Stimulated activated naive CD4-positive, alpha-beta T cell treated with Interleukin-2 at 50 U/mL for 16 hours (primary cell): Measurements from ENCODE around the gene CTTN.
"Not testable (repeated sequence)": the region's sequence is repeated elsewhere in the genome, so short reads cannot be mapped to it uniquely, and the experiment has no call there.

Source experiments
- DNase-seq: peaks from one replicate; lab custom pipeline; 2025; lab: John Stamatoyannopoulos, UW

CTTN gene

DNA sequence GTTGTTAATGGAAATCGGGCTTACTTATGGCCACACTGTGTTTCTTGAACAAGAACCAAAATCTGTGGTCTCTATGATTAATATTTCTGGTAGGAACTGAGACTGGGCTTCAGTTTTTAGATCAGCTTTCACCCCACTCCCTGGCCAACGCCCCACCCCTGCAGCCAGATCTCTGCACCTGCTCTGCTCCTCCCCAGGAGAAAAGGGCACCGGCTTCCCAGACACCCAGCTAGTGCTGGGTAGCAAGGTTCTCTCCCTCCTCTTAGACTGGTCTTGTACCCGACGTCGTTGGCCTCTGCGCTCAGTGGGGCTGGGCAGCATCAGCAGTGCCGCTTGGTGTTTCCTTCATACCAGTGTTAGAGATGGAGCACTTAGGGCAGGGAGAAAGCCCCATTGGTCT lies 17.0 kb upstream of the CTTN start:
- DNase-seq, result no peak

DNA sequence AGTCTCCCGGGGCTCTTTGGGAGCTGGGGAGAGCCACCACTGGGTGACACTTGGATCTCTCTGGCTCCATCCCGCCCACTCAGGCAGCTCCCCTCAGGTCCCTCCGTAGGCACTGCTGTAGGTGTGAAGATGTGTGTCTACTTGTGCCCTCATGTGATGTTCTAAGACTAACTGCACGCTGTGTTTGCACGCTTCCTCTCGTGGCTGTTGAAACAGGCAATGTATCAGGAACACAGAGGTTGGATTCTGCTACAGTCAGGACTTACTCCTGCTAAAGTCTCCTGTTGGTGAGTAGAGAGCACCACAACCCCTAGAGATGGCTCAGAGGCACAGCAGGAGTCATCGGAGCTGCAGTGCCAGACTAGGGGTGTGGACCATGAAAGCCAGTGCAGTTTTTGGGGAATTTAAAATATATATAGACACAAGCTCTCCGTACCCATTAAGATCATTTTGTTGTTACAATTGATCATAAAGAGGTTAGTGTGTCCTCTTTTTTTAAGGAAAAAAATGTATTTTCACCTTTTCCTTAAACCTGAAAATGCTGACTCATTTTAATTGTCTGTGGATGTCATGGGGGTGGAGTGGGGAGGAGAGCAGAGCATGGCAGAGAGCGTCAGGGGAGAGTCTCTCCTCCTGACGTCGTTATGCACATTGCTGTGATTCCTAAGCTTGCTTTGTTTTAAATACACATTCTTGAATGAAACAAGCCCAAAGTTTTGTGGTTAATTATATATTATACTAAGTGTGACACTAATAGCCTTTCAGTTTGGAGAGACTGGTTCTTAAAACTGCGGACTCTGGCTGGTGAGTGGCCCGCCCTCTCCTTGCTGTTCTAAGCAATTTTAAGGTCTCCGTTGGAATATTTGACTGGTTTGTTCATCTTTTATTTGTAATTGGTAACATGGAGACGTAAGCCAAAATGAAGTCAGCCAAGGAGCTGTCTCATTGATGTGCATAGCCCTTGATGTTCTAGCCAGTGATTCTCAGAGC lies 16.2 kb upstream of the CTTN start:
- no peak for DNase-seq

DNA sequence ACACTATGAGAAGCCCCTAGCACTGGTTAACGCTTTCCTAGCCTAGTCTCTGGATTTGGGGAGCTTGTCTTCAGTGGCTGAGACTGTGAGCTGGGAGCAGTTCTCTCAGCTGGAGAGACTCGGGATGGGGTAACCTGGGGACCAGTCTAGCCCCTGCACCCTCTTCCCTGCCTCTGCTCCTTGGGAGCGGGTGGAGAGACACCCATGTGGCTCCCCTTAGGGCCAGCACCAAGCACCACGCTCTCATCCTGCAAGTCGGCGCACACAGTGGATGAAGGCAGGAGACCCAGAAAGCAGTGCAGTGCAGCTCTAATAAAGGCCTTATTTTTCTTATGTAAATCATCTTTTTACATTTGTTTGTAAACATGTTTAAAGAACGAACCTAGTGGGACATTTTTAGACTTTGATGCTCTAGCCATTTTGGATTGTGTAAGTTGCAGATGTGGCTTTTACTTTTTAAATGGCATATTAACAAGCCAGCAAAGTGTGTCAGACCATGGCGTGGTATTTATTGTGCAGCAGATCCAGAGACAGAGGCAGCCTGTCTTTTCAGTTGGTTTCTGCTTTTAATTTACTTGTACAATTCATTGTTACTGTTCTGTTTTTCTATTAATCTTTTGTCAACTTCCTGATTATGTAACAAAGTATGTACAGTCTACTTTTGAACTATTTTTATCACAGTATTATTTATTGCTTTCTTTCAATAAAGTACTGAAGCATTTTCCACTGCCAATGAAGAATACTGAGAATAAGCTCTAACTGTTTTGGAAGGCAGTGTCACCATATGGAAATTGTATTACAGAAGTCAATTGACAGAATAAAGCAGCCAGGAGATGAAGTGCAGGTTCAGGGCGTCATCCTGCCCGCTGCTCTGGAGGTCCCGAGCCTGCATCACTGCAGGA lies 14.4 kb upstream of the CTTN start:
- DNase-seq, result no peak

DNA sequence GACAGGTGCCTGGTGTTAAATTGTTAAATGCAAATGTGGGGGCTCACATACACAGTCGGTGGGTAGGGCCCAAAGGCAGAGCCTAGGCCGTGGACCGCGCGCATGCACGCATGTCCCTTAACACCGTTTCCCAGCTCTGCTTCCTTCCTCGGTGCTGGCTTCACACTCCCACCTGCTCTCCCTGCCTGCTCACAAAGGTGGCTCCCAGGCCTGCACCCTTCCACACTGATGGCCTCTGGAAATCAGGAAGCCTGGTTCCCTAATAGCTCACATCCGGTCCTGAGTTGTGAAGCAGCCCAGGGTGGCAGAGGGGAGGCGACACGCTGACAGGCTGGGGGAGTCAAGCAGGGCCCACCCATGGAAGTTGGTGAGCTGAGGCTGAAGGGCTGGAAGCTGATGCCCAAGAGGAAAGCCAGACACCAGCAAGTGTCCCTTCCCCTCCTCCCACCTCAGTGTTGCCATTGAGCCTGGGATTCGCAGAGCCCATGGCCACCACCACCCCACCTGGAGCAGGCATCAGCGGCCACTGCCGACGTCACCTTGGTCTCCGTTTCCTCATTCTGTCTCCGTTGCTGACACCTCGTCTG lies 13.7 kb upstream of the CTTN start:
- no peak for DNase-seq

DNA sequence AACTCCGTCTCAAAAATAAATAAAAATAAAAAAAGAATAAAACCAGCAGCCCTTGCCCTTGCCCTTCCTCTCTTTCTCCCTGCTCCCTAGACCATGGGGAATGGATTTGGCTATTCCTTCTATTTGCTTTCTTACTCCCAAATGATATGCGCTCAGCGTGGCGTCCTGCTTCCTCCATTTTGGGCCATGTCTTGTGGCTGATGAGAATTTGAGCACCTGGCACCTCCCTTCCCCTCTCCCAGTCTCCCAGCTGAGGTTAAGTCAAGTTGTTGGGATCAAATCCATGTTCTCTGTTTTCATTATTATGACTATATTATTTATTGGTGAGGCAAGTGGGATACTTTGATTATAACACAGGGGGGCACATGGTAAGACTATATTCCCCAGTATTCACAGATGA lies 10.8 kb upstream of the CTTN start:
- no peak for DNase-seq

DNA sequence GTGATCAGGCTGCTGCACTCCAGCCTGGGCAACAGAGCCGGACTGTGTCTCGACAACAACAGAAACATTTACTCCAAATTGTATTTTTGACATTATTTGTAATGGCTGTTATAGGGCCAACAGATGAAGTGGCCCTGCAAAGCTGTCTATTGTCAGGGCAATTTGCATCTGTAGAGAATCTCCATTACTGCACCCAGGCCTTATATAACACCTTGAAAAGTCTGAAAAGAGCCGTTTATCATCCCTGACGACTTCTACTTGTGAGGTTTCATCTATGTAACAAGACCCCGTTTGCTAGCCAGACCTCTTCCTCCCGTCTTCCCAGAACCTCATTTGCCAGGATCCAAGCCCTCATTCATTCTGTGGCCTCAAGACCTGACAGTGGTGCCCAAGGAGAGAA lies 9.1 kb upstream of the CTTN start:
- DNase-seq, result no peak

DNA sequence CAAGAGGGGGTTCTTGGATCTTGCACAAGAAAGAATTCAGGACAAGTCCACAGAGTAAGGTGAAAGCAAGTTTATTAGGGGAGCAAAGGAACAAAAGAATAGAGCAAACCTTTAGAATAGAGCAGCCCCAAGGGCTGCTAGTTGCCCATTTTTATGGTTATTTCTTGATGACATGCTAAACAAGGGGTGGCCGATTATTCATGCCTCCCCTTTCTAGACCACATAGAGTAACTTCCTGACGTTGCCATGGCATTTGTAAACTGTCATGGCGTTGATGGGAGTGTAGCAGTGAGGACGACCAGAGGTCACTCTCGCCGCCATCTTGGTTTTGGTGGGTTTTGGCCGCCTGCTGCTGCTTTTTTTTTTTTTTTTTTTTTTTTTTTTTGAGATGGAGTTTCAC lies 7.4 kb upstream of the CTTN start:
- not testable (repeated sequence) for DNase-seq

DNA sequence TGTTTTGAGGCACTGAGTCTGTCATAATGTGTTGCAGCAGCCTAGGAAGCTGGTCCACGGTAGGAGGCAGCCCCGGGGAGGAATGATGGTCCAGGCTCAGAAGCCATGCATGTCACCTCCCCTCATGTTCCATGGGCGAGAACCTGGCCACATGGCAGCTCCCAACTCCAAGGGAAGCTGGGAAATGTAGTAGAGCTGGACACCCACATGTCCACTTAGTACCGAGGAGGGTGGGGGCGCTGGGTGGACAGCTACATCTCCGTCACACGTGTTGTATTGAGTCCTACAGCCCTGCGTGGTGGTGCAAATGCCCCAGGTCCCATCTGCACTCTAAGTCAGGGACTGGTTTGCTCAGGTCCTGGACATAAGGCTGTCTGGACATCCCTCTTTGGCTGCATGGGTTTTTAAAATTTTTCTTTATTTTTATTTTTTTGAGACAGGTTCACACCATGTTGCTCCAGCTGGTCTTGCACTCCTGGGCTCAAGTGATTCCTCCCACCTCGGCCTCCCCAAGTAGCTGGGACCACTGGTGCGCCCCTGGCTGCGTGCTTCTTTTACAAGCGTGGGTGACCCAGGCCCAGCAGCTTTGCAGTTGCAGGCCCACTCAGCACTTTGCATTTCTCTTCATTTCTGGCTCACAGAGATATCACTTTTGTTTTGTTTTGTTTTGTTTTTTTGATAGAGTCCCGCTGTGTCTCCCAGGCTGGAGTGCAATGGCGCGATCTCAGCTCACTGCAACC lies 3.9 kb upstream of the CTTN start:
- no peak for DNase-seq

DNA sequence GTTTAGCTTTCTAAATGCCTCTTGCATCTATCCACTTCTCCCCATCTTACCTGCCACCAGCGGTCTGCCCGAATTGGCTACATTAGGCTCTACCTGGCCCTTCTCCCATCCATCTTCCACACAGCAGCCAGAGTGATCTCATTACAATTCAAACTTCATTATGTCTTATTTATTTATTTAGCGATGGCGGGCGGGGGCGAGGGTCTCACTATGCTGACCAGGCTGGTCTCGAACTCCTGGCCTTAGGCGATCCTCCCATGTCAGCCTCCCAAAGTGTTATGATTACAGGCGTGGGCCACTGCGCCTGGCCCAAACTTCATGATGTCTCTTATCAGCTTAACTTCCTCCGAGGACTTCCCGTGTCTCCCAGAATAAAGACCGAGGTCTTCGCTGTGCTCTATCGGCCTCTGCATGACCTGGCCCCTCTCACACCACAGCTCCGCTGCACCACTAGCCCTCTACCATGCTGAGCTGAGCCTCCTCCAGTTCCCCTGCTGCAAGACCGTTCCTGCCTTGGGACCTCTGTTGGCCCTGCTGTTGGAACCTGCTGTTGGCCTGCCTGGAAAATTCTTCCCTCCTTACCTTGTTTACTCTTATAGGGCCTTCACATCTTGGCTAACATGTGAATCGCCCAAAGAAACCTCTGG lies 870 bp upstream of the CTTN start:
- DNase-seq, result peak; percentile 9

DNA sequence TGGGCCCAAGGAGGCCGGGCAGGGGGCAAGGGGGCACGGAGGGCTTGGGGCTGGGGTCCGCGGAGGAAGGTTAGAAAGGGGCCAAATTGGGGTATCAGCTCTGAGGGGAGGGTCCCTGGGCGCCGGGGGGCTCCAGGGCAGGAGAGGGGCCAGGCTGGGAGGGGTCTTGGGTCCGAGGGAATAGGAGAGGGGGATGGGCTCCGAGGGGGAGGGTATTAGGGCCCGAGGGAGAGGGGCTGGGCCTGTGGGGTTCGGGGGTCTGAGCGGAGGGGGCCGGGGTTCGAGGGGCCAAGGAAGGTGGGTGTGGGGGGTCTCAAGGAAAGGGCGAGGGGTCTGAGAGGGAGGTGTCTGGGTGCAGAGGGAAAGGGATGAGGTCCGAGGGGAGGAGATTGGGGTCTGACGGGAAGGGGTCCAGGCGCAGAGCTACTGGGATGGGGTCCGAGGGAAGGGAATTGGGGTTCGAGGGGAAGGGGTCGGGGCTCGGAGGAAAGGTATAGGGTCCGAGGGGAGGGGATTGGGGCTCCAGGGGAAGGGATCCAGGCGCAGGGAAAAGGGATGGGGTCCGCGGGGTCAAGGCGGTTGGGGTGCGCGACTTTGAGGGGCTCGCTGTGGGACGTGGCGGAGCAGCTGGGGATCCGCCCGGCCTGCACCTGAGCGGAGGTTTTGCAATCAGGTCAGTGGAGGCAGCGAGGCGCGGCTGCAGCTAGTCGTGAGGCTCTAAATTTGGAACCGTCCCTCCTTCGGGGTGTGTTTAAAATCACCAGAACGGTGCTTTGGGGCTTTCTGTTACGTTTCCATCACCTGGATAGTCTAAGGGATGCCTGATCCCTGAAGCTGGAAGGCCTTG lies 728 bp downstream of the CTTN start:
- no peak for DNase-seq

DNA sequence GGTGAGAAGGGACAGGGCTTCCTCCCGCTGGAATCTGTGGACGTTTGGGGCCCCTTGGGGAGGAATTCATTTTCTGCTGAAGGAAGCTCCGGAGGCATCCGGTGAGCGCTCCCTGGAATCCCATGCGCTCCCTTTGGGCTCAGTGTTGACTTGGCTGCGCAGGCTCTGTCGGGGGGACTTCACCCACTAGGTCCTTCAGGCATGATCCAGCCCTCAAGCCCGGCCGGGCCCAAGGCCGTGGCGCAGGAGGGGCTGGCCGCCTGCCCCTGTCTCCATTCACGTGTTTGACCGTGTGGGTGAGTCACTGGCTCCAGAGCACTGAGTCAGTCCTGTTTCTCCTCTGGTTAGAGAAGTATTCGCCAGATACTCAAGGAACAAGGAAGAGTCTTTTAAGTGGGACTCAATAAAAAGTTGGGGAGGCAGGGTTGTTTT lies 1.4 kb downstream of the CTTN start:
- DNase-seq, result no peak

DNA sequence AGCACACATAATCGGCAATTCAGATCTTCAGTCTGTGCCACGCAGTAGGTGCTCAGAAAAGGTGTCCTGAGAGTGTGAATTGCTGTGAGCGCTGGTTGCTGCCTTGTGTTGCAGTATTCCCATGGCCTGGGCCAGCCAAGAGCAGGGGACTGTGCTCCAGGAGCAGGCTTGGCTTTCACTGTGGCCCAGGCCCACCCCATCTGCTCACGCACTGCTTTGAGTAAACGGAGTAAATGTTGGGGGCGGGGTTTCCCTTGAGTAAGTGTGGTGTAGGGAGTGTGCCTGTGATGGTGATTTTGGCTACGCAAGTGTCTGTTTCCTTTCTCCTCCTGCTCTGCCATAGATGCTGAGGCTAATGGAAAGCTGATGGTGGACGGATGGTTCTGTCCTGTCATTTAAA lies 2.3 kb downstream of the CTTN start:
- no peak for DNase-seq

DNA sequence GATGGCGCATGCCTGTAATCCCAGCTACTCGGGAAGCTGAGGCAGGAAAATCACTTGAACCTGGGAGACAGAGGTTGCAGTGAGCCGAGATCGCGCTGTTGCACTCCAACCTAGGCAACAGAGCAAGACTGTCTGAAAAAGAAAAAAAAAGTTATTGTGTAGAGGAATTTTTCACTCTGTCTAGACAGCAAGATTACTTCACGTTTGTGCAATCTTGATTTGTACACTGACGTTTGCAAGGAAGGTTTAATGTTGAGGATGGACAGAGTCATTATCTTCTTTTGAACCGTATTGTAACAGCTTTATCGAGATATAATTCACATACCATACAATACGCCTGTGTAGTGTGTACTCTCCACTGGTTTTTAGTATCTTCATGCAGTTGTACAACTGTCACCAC lies 3.7 kb downstream of the CTTN start:
- no peak for DNase-seq

DNA sequence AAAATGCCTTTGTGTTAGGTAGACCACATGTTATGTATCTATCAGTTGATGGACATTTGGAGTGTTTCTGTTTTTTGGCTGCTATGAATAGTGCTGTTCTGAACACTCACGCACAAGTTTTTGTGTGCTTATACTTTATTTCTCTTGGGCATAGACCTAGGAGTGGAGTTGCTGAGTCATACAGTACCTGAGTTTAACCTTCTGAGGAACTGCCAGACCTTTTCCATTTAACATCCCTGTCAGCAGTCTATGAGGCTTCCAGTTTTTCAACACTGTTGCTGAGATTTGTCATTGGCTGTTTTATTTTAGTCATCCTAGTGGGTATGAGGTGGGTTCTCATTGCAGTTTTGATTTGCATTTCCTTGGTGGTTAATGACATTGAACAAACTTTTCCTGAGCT lies 4.4 kb downstream of the CTTN start:
- no peak for DNase-seq

DNA sequence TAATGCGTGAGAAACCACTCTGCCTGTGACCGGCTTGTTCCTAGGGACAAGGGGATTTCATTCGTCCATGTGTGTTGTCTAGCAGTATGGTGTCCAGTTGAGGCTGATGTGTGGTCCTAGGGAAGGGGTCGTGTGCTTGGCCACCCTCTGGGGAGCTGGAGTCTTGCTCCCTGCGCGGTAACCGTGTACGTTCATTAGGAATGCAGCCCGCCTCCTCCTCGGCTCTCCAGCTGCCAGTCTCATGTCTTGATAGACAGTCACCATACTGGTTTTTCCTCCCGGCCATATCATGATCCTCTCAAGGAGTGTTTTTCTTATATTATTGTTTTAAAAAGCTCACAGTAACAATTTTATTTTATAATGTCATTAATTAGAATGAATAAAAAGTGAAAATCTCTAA lies 5.9 kb downstream of the CTTN start:
- no peak for DNase-seq

DNA sequence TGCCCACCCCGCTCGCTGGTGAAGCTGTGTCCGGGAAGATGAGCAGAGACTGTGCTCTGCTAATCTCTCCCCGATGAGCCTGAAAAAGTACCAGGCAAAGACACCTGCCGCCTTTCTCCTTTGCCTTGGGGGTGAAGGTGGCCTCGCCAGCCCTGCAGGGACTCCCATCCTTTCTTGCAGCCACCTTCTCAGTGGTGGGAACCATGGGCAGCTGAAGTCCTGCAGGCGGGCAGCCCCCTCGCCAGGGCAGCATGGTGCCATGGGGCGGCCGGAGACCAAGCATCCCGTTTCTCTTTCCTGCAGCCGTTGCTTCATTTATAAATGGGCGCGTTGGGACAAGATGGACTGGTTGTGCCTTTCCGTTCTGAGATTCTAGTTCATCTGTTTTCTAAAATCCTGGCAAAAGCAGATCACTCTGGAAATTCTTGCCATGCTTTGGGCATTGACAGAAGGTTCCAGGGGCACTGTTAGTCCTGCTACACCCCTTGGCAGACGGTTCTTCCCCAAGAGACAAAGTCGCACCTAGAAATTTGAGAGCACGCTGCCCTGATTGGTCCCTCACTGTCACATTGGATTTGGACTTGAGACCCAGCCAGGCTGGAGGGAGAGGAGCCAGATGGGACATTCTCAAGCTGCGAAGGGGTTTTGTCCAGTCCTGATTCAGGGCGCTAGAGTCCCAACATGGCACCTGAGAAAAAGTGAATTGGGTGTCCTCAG lies 7.5 kb downstream of the CTTN start:
- no peak for DNase-seq

DNA sequence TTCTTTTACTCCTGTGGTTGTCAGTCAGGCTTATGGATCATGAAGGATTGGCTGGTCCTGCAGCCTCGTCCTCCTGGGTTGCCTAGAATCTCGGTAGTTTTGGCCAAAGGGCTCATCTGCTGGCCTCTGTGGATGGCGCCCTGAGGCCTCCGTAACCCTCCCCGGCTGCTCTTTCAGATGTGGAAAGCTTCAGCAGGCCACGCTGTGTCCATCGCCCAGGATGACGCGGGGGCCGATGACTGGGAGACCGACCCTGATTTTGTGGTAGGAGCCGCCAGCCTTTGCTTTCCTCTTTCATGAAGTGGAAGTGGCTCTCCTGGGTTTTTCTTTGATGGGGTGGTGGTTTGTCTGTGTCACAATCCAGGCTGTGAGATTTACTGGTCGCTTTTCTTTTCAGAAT lies 8.8 kb downstream of the CTTN start:
- no peak for DNase-seq

DNA sequence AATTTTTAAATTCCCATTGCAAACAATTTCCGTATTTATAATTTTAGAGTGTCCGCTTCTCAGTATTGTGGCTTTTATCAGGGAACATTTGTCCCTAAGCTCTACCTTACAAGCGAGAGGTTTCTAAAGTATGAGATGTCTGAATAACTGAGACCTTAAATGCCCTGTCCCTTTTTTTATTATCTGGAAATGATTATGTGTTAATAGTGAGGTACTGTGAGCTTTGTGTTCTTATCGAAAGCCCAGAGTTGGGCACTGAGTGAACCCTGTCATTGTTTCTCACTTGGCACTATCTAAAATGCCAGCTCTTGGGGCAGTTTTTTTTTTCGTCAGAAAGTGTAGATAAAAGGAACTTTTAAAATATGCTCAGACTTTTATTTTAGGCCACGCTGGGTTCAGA lies 9.5 kb downstream of the CTTN start:
- no peak for DNase-seq

DNA sequence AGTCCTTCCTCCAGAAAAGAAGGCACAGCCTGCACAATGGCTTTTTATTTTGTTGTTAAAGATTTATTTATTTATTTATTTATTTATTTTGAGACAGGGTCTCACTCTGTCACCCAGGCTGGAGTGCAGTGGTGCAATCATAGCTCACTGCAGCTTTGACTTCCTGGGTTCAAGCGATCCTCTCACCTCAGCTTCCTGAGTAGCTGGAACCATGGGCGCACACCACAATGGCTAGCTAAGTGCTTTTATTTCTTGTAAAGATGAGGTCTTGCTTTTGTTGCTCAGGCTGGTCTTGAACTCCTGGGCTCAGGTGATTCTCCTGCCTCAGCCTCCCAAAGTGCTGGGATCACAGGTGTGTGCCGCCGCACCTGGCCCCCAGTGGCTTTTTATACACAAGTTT lies 10.0 kb downstream of the CTTN start:
- DNase-seq, result not testable (repeated sequence)

DNA sequence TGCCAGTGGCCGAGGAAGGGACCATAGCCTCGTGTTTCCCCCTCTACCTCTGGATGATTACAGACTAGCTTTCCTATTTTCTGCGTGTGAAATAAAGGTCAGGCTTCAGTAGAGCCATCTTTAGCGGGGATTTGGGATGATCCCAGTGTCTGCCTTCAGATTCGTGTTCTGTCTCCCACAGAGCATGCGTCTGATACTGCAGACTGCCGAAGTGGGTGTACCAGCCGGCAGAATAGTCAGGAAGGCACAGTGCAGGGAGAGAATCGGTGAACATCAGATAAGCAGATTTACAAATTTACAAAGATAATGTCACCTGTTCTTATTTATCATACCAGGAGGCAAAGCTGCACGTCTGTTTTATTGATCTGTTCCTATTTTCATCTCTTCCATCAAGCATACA lies 11.1 kb downstream of the CTTN start:
- no peak for DNase-seq
